Measurements from ENCODE around the gene ARHGAP6.

ARHGAP6 gene

GRCh38 chrX:11566173-11566572 lies 99.5 kb downstream of the ARHGAP6 start:
- peaks cover 0 to 24% (median 0%) of the 10 kb centered on the region in 4 donors for H3K4me1 ChIP-seq
- no peaks in the 10 kb centered on the region for H3K36me3 ChIP-seq
- DNase-seq = no peak
- no peaks in the 10 kb centered on the region for H3K27me3 ChIP-seq
- H3K4me3 ChIP-seq = no peak overlapping the region
- intact Hi-C loops (cut with DNase I; ENCODE audit: low total_unique reads) = no loop called here
- H3K27ac ChIP-seq = no peak overlapping the region
- H3K9me3 ChIP-seq = peaks cover 0 to 2% (median 0%) of the 10 kb centered on the region in 3 donors
- no peak for TF ChIP-seq CTCF (IDR thresholded peaks at IDR 0.05)

- no peak for TF ChIP-seq CTCF (IDR thresholded peaks at IDR 0.05)
- no peaks in the 10 kb centered on the region for H3K36me3 ChIP-seq
- peaks cover 0 to 20% (median 0%) of the 10 kb centered on the region in 4 donors for H3K4me1 ChIP-seq
- no peak overlapping the region for H3K27ac ChIP-seq
- no peak overlapping the region for H3K4me3 ChIP-seq
- intact Hi-C loops (cut with DNase I; ENCODE audit: low total_unique reads) = no loop called here
- DNase-seq = no peak
- H3K9me3 ChIP-seq = no peaks in the 10 kb centered on the region
- no peaks in the 10 kb centered on the region for H3K27me3 ChIP-seq
Measured at GRCh38 chrX:11564546-11564945, 101.2 kb downstream of the ARHGAP6 start.

- H3K36me3 ChIP-seq = no peaks in the 10 kb centered on the region
- H3K9me3 ChIP-seq = no peaks in the 10 kb centered on the region
- no peak for DNase-seq
- H3K4me3 ChIP-seq = no peak overlapping the region
- H3K27me3 ChIP-seq = no peaks in the 10 kb centered on the region
- H3K27ac ChIP-seq = no peak overlapping the region
- intact Hi-C loops (cut with DNase I; ENCODE audit: low total_unique reads) = no loop called here
- TF ChIP-seq CTCF (IDR thresholded peaks at IDR 0.05) = no peak
- H3K4me1 ChIP-seq = peaks cover 0 to 18% (median 0%) of the 10 kb centered on the region in 4 donors
Measured at GRCh38 chrX:11562570-11562969, 103.2 kb downstream of the ARHGAP6 start.

GRCh38 chrX:11558972-11559371 lies 106.7 kb downstream of the ARHGAP6 start:
- TF ChIP-seq CTCF (IDR thresholded peaks at IDR 0.05) = no peak

GRCh38 chrX:11557120-11557519 lies 108.6 kb downstream of the ARHGAP6 start:
- TF ChIP-seq CTCF (IDR thresholded peaks at IDR 0.05) = no peak
- no peak for DNase-seq
- no peak overlapping the region for H3K27ac ChIP-seq
- H3K4me1 ChIP-seq = no peaks in the 10 kb centered on the region
- H3K4me3 ChIP-seq = no peak overlapping the region
- H3K36me3 ChIP-seq = no peaks in the 10 kb centered on the region
- no peaks in the 10 kb centered on the region for H3K9me3 ChIP-seq
- H3K27me3 ChIP-seq = no peaks in the 10 kb centered on the region
- intact Hi-C loops (cut with DNase I; ENCODE audit: low total_unique reads) = no loop called here

More at GRCh38 chrX:11558972-11559371, 106.7 kb downstream of the ARHGAP6 start:
- no peaks in the 10 kb centered on the region for H3K9me3 ChIP-seq
- H3K27me3 ChIP-seq = no peaks in the 10 kb centered on the region
- intact Hi-C loops (cut with DNase I; ENCODE audit: low total_unique reads) = no loop called here
- H3K36me3 ChIP-seq = no peaks in the 10 kb centered on the region
- DNase-seq = no peak
- H3K4me1 ChIP-seq = no peaks in the 10 kb centered on the region
- no peak overlapping the region for H3K4me3 ChIP-seq
- no peak overlapping the region for H3K27ac ChIP-seq

- H3K4me3 ChIP-seq = no peak overlapping the region
- no peaks in the 10 kb centered on the region for H3K9me3 ChIP-seq
- intact Hi-C loops (cut with DNase I; ENCODE audit: low total_unique reads) = no loop called here
- DNase-seq = no peak
- TF ChIP-seq CTCF (IDR thresholded peaks at IDR 0.05) = no peak
- no peaks in the 10 kb centered on the region for H3K4me1 ChIP-seq
- no peak overlapping the region for H3K27ac ChIP-seq
- H3K36me3 ChIP-seq = no peaks in the 10 kb centered on the region
- no peaks in the 10 kb centered on the region for H3K27me3 ChIP-seq
Measured at GRCh38 chrX:11555759-11556158, 110.0 kb downstream of the ARHGAP6 start.
